ENCODE measurements around the gene SCAF4.

Gene SCAF4

DNA sequence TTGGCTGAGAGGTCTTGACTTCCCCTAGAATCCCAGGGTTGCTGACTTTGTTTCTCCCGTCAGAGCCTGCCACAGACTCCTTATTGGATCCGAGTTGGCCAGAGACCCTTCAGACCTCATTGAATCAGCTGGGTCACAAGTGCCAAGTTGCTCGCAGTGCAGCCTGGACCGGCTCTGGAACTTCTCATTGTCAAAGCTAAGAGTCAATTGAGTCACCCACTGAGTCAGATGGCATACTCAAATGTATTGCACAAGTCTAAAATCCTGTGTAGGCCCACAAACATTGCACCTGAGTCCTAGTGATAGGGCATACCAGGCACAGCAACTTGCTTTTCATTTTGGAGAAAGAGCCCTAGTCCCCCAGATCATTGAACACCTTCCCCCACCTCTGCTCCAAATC, 20.4 kb upstream of the SCAF4 start:
- Histone ChIP-seq H3K9ac (ENCODE audit: low read length) (no peak overlapping the region), H3K36me3 (replicated peaks; ENCODE audit: low read depth, low read length) (no peaks in the 10 kb centered on the region), H3K4me3 (ENCODE audit: low read length) (no peak overlapping the region), H4K20me1 (ENCODE audit: insufficient read depth, low read length) (no peaks in the 10 kb centered on the region), H3K9me3 (ENCODE audit: insufficient read depth, low read length) (no peaks in the 10 kb centered on the region), H3K4me1 (ENCODE audit: low read length) (no peaks in the 10 kb centered on the region), H3K27ac (ENCODE audit: low read length) (no peak overlapping the region), H3K79me2 (ENCODE audit: low read length) (no peaks in the 10 kb centered on the region), H3K4me2 (ENCODE audit: low read length) (no peak overlapping the region), H3K27me3 (ENCODE audit: low read depth, low read length) (no peaks in the 10 kb centered on the region), H2AFZ (ENCODE audit: low read depth, low read length) (no peak overlapping the region)
- TF ChIP-seq, protein P1, sequence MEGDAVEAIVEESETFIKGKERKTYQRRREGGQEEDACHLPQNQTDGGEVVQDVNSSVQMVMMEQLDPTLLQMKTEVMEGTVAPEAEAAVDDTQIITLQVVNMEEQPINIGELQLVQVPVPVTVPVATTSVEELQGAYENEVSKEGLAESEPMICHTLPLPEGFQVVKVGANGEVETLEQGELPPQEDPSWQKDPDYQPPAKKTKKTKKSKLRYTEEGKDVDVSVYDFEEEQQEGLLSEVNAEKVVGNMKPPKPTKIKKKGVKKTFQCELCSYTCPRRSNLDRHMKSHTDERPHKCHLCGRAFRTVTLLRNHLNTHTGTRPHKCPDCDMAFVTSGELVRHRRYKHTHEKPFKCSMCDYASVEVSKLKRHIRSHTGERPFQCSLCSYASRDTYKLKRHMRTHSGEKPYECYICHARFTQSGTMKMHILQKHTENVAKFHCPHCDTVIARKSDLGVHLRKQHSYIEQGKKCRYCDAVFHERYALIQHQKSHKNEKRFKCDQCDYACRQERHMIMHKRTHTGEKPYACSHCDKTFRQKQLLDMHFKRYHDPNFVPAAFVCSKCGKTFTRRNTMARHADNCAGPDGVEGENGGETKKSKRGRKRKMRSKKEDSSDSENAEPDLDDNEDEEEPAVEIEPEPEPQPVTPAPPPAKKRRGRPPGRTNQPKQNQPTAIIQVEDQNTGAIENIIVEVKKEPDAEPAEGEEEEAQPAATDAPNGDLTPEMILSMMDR (IDR thresholded peaks at IDR 0.05; ENCODE audit: low read depth, low read length): no peak
- no peak for TF ChIP-seq EZH2phosphoT487 (IDR thresholded peaks at IDR 0.05; ENCODE audit: low read depth)

DNA sequence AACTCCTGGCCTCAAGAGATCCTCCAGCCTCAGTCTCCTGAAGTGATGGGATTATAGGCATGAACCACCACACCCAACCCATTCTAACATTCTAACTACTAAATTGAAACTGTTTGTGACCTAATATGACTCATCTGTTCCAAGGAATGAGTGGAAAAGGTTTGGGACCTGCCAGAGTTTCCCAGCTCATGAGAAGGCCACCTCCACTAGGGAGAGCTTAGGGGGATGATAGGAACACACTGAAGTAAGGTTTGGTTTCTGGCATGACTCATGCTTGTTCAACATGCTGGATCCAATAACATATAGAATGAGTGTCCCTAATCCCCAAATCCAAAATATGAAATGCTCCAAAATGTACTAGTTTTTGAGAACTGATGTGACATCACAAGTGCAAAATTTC, 18.9 kb upstream of the SCAF4 start:
- Histone ChIP-seq H3K27me3 (ENCODE audit: low read depth, low read length) (no peaks in the 10 kb centered on the region), H3K9me3 (ENCODE audit: insufficient read depth, low read length) (no peaks in the 10 kb centered on the region), H4K20me1 (ENCODE audit: insufficient read depth, low read length) (no peaks in the 10 kb centered on the region), H3K4me3 (ENCODE audit: low read length) (no peak overlapping the region), H3K79me2 (ENCODE audit: low read length) (no peaks in the 10 kb centered on the region), H2AFZ (ENCODE audit: low read depth, low read length) (no peak overlapping the region), H3K9ac (ENCODE audit: low read length) (no peak overlapping the region), H3K27ac (ENCODE audit: low read length) (no peak overlapping the region), H3K4me1 (ENCODE audit: low read length) (no peaks in the 10 kb centered on the region), H3K4me2 (ENCODE audit: low read length) (no peak overlapping the region), H3K36me3 (replicated peaks; ENCODE audit: low read depth, low read length) (no peaks in the 10 kb centered on the region)
- no peak for TF ChIP-seq EZH2phosphoT487 (IDR thresholded peaks at IDR 0.05; ENCODE audit: low read depth)
- TF ChIP-seq, protein P1 (IDR thresholded peaks at IDR 0.05; ENCODE audit: low read depth, low read length): no peak

DNA sequence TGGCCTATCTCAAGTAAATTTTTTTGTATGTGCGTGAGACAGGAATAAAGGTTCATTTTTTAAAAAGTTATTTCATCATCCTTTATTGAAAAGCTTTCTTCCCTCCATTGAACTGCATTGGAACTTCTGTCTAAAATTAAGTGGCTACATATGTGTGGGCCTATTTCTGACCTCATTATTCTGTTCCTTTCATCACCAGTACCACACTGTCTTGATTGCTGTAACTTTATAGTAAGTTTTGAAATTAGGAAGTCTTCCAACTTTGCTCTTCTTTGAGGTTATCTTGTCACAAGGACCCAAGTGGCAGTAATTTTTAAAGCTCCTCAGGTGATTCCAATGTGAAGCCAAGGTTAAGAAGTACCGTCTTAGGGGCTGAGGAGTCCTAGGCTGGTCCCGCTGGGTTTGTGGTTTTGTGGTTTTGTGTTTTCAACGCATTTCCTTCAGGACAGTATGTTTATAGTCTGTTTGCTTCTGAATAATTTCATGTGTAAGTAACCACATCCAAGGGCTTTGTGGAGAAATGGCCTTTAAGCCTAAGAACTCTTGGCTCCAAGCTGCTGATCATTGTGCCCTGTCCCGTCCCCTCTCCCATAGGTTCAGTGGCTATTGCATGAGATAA, 12.4 kb upstream of the SCAF4 start:
- Histone ChIP-seq H3K4me3 (ENCODE audit: low read length) (no peak overlapping the region), H3K4me2 (ENCODE audit: low read length) (no peak overlapping the region), H2AFZ (ENCODE audit: low read depth, low read length) (no peak overlapping the region), H3K9ac (ENCODE audit: low read length) (no peak overlapping the region), H3K4me1 (ENCODE audit: low read length) (peaks cover 4% of the 10 kb centered on the region; the same call in 1 of the 2 replicates), H3K9me3 (ENCODE audit: insufficient read depth, low read length) (0 out of 2 replicates have a peak, but pooled peaks cover 4% of the 10 kb centered on the region), H3K79me2 (ENCODE audit: low read length) (no peaks in the 10 kb centered on the region), H3K27ac (ENCODE audit: low read length) (no peak overlapping the region), H4K20me1 (ENCODE audit: insufficient read depth, low read length) (no peaks in the 10 kb centered on the region), H3K36me3 (replicated peaks; ENCODE audit: low read depth, low read length) (peaks cover 3% of the 10 kb centered on the region), H3K27me3 (ENCODE audit: low read depth, low read length) (no peaks in the 10 kb centered on the region)
- TF ChIP-seq, protein P1 (IDR thresholded peaks at IDR 0.05; ENCODE audit: low read depth, low read length): no peak
- TF ChIP-seq EZH2phosphoT487 (IDR thresholded peaks at IDR 0.05; ENCODE audit: low read depth): no peak

DNA sequence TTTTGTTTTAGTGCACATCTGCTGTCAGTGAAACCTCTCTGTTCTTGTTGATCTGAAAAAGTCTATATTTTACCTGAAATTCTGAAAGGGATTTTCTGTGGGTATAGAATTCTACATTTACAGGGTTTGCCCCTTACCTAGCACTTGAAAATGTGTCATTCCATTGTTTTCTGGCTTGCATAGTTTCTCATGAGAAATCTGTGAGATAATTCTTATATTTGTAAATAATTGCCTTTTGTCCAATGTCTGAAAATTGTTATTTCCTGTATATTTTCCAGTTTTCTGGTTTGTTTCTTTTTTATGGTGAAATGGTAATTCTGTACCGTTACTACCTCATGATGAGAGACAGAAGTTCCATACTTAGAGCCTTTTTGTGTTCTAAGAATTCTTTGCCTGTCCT, 11.8 kb upstream of the SCAF4 start:
- Histone ChIP-seq H3K9me3 (ENCODE audit: insufficient read depth, low read length) (0 out of 2 replicates have a peak, but pooled peaks cover 4% of the 10 kb centered on the region), H3K4me2 (ENCODE audit: low read length) (no peak overlapping the region), H4K20me1 (ENCODE audit: insufficient read depth, low read length) (no peaks in the 10 kb centered on the region), H3K36me3 (replicated peaks; ENCODE audit: low read depth, low read length) (peaks cover 3% of the 10 kb centered on the region), H3K27me3 (ENCODE audit: low read depth, low read length) (no peaks in the 10 kb centered on the region), H3K4me3 (ENCODE audit: low read length) (no peak overlapping the region), H3K27ac (ENCODE audit: low read length) (no peak overlapping the region), H3K79me2 (ENCODE audit: low read length) (no peaks in the 10 kb centered on the region), H2AFZ (ENCODE audit: low read depth, low read length) (no peak overlapping the region), H3K9ac (ENCODE audit: low read length) (no peak overlapping the region), H3K4me1 (ENCODE audit: low read length) (peaks cover 4% of the 10 kb centered on the region; the same call in 1 of the 2 replicates)
- TF ChIP-seq, protein P1 (IDR thresholded peaks at IDR 0.05; ENCODE audit: low read depth, low read length): no peak
- no peak for TF ChIP-seq EZH2phosphoT487 (IDR thresholded peaks at IDR 0.05; ENCODE audit: low read depth)

Measured in OCI-LY3 (cell line).